Keratinocyte (primary cell): ENCODE results near the gene SYT9. TPM values are rescaled to one million over a fixed set of nuclear protein-coding genes. Genes with fewer than 3 reads are reported as not detected.

Experiments
- DNase-seq: peaks from one replicate; pipeline ENCODE4 v3.0.0-alpha.2; 2011; ENCODE audit warnings: low read depth, missing footprints, low spot score
- FAIRE-seq: peaks from 2 replicates; lab custom pipeline; 2011; peaks lifted over from hg19 to GRCh38; lab: Jason Lieb, UNC
- H2AFZ ChIP-seq: 2 replicates; pipeline ENCODE4 v1.6.0; 2012; ENCODE audit warnings: low read length, control low read depth, inconsistent platforms; ENCODE audit not compliant: control insufficient read depth
- H3K27ac ChIP-seq: 2 replicates; pipeline ENCODE4 v1.5.1; 2011; ENCODE audit warnings: low read length; ENCODE audit not compliant: control insufficient read depth, insufficient read depth
- H3K27me3 ChIP-seq: 3 replicates; pipeline ENCODE4 v1.6.0; 2011; ENCODE audit warnings: low read length; ENCODE audit not compliant: control insufficient read depth, insufficient read depth; ENCODE audit errors: extremely low read depth
- H3K36me3 ChIP-seq, 2 experiments: 2 replicates in 1 of 2; 3 replicates in 1 of 2; pipeline ENCODE4 v1.5.1; 2011; ENCODE audit warnings: low read length in 2 of 2, mild to moderate bottlenecking in 1 of 2; ENCODE audit not compliant: control insufficient read depth in 2 of 2, insufficient read depth in 2 of 2; ENCODE audit errors: extremely low read depth in 1 of 2
- H3K4me1 ChIP-seq: 3 replicates; pipeline ENCODE4 v1.5.1; 2011; ENCODE audit warnings: low read length; ENCODE audit not compliant: control insufficient read depth, insufficient read depth; ENCODE audit errors: extremely low read depth
- H3K4me2 ChIP-seq: 3 replicates; pipeline ENCODE4 v1.6.0; 2011; ENCODE audit warnings: low read depth, low read length; ENCODE audit not compliant: control insufficient read depth, insufficient read depth; ENCODE audit errors: extremely low read depth
- H3K4me3 ChIP-seq, 3 experiments: fragments of 200-600 bp in 1 of 3; sonication (generic) in 1 of 3; 2 replicates in 2 of 3; 3 replicates in 1 of 3; pipeline ENCODE4 v1.5.1; 2011 to 2016; ENCODE audit warnings: low read length in 3 of 3, mild to moderate bottlenecking in 3 of 3, control low read depth in 2 of 3, inconsistent platforms in 1 of 3, low read depth in 1 of 3, mixed read lengths in 1 of 3, mixed run types in 1 of 3, moderate library complexity in 1 of 3; ENCODE audit not compliant: control insufficient read depth in 2 of 3, insufficient read depth in 2 of 3; ENCODE audit errors: extremely low read depth in 1 of 3
- H3K79me2 ChIP-seq: 2 replicates; pipeline ENCODE4 v1.6.0; 2012; ENCODE audit warnings: low read length; ENCODE audit not compliant: control insufficient read depth, insufficient read depth
- H3K9ac ChIP-seq: 3 replicates; pipeline ENCODE4 v1.6.0; 2011; ENCODE audit warnings: low read length; ENCODE audit not compliant: control insufficient read depth, insufficient read depth; ENCODE audit errors: extremely low read depth
- H3K9me1 ChIP-seq: 3 replicates; pipeline ENCODE4 v1.6.0; 2011; ENCODE audit warnings: low read length; ENCODE audit not compliant: control insufficient read depth, insufficient read depth; ENCODE audit errors: extremely low read depth
- H3K9me3 ChIP-seq: 2 replicates; pipeline ENCODE4 v1.5.1; 2012; ENCODE audit warnings: low read depth, low read length; ENCODE audit not compliant: control insufficient read depth
- H4K20me1 ChIP-seq: 3 replicates; pipeline ENCODE4 v1.6.0; 2011; ENCODE audit warnings: low read length; ENCODE audit not compliant: control insufficient read depth, insufficient read depth; ENCODE audit errors: extremely low read depth
- EZH2 ChIP-seq: IDR thresholded peaks from one replicate; pipeline ENCODE4 v1.6.1; 2012; ENCODE audit warnings: inconsistent platforms, mild to moderate bottlenecking, low read length, moderate library complexity
- dilution Hi-C: fragments of 300-500 bp; cut with MboI; formaldehyde crosslinking; loops from one replicate; pipeline ENCODE4 v1.7.0; 2020; ENCODE audit warnings: low sequenced_read_pairs; ENCODE audit not compliant: extremely low pct_ligation_motif_present
- polyA plus RNA-seq, 5 experiments: library from polyadenylated mRNA; depleted of rRNA in 3 of 5; stranded (reverse) in 3 of 5; stranded (forward) in 1 of 5; unstranded in 1 of 5; fragments of >200 nt; gene quantifications; 1 replicate in 1 of 5; 2 replicates in 3 of 5; 3 replicates in 1 of 5; pipeline versions ENCODE4 v1.2.1 to v1.2.3, GENCODE V29; 2011 to 2012; ENCODE audit warnings: missing spikeins in 2 of 5, low read depth in 1 of 5, low replicate concordance in 1 of 5
- TF ChIP-seq, protein P1 (sequence below), 3 experiments: IDR thresholded peaks in 1 of 3; conservative IDR thresholded peaks in 1 of 3; optimal IDR thresholded peaks in 1 of 3; 2 replicates in 2 of 3; 3 replicates in 1 of 3; pipeline versions ENCODE3 to v1.5.1; 2011; ENCODE audit warnings: low read length in 3 of 3, mild to moderate bottlenecking in 3 of 3, moderate library complexity in 2 of 3, control low read depth in 1 of 3, inconsistent platforms in 1 of 3; ENCODE audit not compliant: insufficient read depth in 2 of 3; ENCODE audit errors: extremely low read depth in 1 of 3

Gene SYT9
- polyA plus RNA-seq, 1 donor (not counting 4 experiments of a cell fraction or from before 2014, with no cell fraction given): not detected

DNA sequence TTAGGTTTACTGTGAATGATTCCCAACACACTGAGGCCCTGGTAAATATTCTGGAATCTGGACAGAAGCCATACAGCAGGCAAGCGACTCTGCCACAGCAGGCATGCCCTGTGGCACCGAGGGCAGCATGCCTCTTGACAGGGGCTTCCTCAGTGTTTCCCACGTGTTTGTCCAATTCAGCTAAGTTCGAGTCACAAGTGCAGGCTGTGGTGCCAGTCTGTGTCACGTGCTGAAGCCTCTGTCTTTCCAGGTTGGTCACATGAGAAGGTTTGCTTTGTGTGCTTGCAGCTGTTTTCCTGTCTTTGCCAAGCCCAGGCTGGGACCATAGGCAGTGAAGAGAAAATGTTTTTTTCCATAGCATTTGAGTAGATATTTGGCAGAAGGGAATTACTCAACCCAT, 259.7 kb downstream of the SYT9 start:
- dilution Hi-C loops: no loop called here
- Histone ChIP-seq H2AFZ (no peak overlapping the region), H3K27ac (no peak overlapping the region), H3K4me1 (peaks cover 14% of the 10 kb centered on the region), H3K27me3 (peaks cover 4% of the 10 kb centered on the region), H4K20me1 (no peaks in the 10 kb centered on the region), H3K9me1 (no peaks in the 10 kb centered on the region), H3K9me3 (no peaks in the 10 kb centered on the region), H3K79me2 (no peaks in the 10 kb centered on the region), H3K4me3 (no peak overlapping the region), H3K9ac (no peak overlapping the region), H3K36me3 (no peaks in the 10 kb centered on the region), H3K4me2 (no peak overlapping the region)
- no peak for FAIRE-seq
- no peak for TF ChIP-seq EZH2
- TF ChIP-seq, protein P1, sequence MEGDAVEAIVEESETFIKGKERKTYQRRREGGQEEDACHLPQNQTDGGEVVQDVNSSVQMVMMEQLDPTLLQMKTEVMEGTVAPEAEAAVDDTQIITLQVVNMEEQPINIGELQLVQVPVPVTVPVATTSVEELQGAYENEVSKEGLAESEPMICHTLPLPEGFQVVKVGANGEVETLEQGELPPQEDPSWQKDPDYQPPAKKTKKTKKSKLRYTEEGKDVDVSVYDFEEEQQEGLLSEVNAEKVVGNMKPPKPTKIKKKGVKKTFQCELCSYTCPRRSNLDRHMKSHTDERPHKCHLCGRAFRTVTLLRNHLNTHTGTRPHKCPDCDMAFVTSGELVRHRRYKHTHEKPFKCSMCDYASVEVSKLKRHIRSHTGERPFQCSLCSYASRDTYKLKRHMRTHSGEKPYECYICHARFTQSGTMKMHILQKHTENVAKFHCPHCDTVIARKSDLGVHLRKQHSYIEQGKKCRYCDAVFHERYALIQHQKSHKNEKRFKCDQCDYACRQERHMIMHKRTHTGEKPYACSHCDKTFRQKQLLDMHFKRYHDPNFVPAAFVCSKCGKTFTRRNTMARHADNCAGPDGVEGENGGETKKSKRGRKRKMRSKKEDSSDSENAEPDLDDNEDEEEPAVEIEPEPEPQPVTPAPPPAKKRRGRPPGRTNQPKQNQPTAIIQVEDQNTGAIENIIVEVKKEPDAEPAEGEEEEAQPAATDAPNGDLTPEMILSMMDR (optimal IDR thresholded peaks at IDR 0.05 in 1 of 3, IDR thresholded peaks at IDR 0.05 in 1 of 3, conservative IDR thresholded peaks at IDR 0.05 in 1 of 3; ENCODE audit: extremely low read depth in 1 of 3, insufficient read depth in 2 of 3, low read length in 3 of 3): no peak
- DNase-seq: no peak

DNA sequence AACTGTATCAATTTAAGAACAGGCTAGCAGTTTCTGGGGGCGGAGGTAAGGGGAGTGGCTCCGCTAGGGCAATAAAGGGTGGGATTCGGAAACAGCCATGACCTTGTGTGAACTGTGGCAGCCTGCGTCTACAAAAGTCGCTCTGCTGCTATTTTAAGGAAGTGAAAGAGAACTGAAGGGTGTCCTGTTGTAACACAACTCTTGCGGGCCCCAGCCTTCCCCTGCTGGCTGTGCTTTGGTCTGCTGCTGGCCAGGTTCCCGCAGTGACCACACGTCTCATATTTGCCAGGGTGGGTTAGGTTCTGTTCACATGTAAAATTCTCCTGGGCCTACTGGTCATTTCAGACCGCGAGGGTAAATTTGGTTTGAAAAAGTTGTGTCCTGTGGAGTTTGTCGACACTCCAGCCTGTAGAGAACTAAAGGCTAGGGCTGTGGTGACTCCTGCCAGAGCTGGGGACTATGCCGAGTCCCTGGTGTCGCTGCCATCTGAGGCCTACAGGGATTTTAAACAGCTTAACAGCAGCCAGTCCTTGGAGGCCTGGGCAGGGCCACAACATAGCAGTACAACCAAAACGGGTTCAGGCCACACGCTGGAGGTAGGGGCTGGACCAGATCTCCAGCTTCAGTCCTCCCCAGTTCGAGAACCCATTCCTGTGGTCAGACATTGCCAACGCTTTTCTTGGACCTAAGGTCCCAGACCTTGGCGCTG, 261.0 kb downstream of the SYT9 start:
- H3K9ac ChIP-seq: peak overlapping the region; percentile 71
- no peaks in the 10 kb centered on the region for H3K79me2 ChIP-seq
- no peaks in the 10 kb centered on the region for H3K9me3 ChIP-seq
- peak overlapping the region; percentile 89 for H3K4me2 ChIP-seq
- H3K4me3 ChIP-seq: peak overlapping the region; percentile 71 to 88 (median 73)
- dilution Hi-C loops: no loop called here
- no peak for TF ChIP-seq EZH2
- TF ChIP-seq, protein P1 (optimal IDR thresholded peaks at IDR 0.05 in 1 of 3, IDR thresholded peaks at IDR 0.05 in 1 of 3, conservative IDR thresholded peaks at IDR 0.05 in 1 of 3; ENCODE audit: extremely low read depth in 1 of 3, insufficient read depth in 2 of 3, low read length in 3 of 3): no peak
- H3K36me3 ChIP-seq: no peaks in the 10 kb centered on the region
- peaks cover 4% of the 10 kb centered on the region for H3K27me3 ChIP-seq
- no peaks in the 10 kb centered on the region for H4K20me1 ChIP-seq
- H3K4me1 ChIP-seq: peaks cover 14% of the 10 kb centered on the region
- H3K27ac ChIP-seq: peak overlapping the region; percentile 61
- DNase-seq: no peak
- no peaks in the 10 kb centered on the region for H3K9me1 ChIP-seq
- H2AFZ ChIP-seq: peak overlapping the region; percentile 84
- FAIRE-seq: no peak
